ENCODE measurements around the gene FAM149A.

FAM149A gene

DNA sequence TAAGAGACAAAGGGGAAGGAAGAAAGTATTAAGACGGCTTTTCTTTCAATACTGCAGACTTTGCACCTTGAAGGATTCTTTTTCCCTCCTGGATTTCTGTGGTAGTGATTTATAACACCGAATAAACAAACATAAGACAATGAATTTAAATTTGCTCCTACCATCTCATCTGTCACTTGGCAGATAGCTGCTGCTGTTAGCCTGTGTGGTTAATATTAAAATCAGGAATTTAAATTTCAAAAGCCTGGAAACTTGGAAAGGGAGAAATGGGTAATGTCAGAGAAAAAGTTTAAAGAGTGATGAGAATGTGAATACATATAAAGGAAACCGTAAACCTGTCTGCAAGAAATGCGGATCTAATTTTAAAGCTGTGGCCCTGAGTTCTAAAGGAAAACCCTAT, 3.4 kb downstream of the FAM149A start:
- Histone ChIP-seq H3F3A (ENCODE audit: insufficient read depth, low read length) (peaks cover 15% of the 10 kb centered on the region), H3K79me2 (ENCODE audit: low read length) (peaks cover 49% of the 10 kb centered on the region), H3K27me3 (replicated peaks; ENCODE audit: insufficient read depth, low read length) (no peaks in the 10 kb centered on the region), H3K4me2 (ENCODE audit: low read depth, low read length) (no peak overlapping the region), H3K9me3 (replicated peaks; ENCODE audit: insufficient read depth, low read length) (no peaks in the 10 kb centered on the region), H3K27ac (ENCODE audit: low read length) (no peak overlapping the region), H2AFZ (ENCODE audit: low read length) (no peak overlapping the region), H3K9ac (ENCODE audit: low read length) (no peak overlapping the region), H4K20me1 (ENCODE audit: insufficient read depth, low read length) (no peaks in the 10 kb centered on the region), H3K4me1 (ENCODE audit: low read length) (peaks cover 15% of the 10 kb centered on the region), H3K36me3 (replicated peaks; ENCODE audit: insufficient read depth, low read length) (no peaks in the 10 kb centered on the region), H3K9me2 (replicated peaks; ENCODE audit: insufficient read depth, low read length) (no peaks in the 10 kb centered on the region), H3K4me3 (ENCODE audit: low read length) (no peak overlapping the region)
- DNase-seq, result no peak
- TF ChIP-seq EZH2phosphoT487 (IDR thresholded peaks at IDR 0.05; ENCODE audit: low read length) (no peak), EZH2 (optimal IDR thresholded peaks at IDR 0.05; ENCODE audit: low read depth, low read length) (no peak), CTCF (IDR thresholded peaks at IDR 0.05; ENCODE audit: low read length) (no peak)

DNA sequence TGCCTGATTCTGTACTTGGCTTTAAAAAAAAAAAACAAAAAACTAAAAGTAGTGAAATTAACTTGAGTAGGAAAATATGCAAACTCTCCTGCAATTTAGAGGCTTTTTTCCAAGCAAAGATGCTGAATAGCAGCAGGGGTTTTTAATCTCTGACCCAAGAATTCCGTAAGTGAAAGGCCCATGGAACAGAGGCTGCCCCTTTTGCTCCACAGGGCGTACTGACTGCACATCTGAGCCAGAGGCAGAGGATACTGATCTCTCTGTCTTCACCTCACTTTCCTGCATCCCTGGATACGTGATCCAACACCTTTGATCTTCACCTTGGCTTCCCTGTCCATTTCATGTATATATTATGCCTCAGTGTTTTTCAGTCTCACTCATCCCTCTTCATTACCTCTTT, 3.9 kb downstream of the FAM149A start:
- Histone ChIP-seq H3K4me2 (ENCODE audit: low read depth, low read length) (no peak overlapping the region), H3F3A (ENCODE audit: insufficient read depth, low read length) (peaks cover 15% of the 10 kb centered on the region), H3K4me1 (ENCODE audit: low read length) (peaks cover 15% of the 10 kb centered on the region), H3K27me3 (replicated peaks; ENCODE audit: insufficient read depth, low read length) (no peaks in the 10 kb centered on the region), H3K27ac (ENCODE audit: low read length) (no peak overlapping the region), H4K20me1 (ENCODE audit: insufficient read depth, low read length) (no peaks in the 10 kb centered on the region), H3K9me2 (replicated peaks; ENCODE audit: insufficient read depth, low read length) (no peaks in the 10 kb centered on the region), H2AFZ (ENCODE audit: low read length) (no peak overlapping the region), H3K36me3 (replicated peaks; ENCODE audit: insufficient read depth, low read length) (no peaks in the 10 kb centered on the region), H3K9me3 (replicated peaks; ENCODE audit: insufficient read depth, low read length) (no peaks in the 10 kb centered on the region), H3K9ac (ENCODE audit: low read length) (no peak overlapping the region), H3K4me3 (ENCODE audit: low read length) (no peak overlapping the region), H3K79me2 (ENCODE audit: low read length) (peaks cover 49% of the 10 kb centered on the region)
- DNase-seq, result no peak
- TF ChIP-seq EZH2 (optimal IDR thresholded peaks at IDR 0.05; ENCODE audit: low read depth, low read length), result no peak
- no peak for TF ChIP-seq EZH2phosphoT487 (IDR thresholded peaks at IDR 0.05; ENCODE audit: low read length)
- TF ChIP-seq CTCF (IDR thresholded peaks at IDR 0.05; ENCODE audit: low read length), result no peak

- Histone ChIP-seq H3K4me1 (ENCODE audit: low read length) (peaks cover 11% of the 10 kb centered on the region), H3K36me3 (replicated peaks; ENCODE audit: insufficient read depth, low read length) (no peaks in the 10 kb centered on the region), H3K27ac (ENCODE audit: low read length) (no peak overlapping the region), H3F3A (ENCODE audit: insufficient read depth, low read length) (peaks cover 11% of the 10 kb centered on the region), H3K4me2 (ENCODE audit: low read depth, low read length) (no peak overlapping the region), H3K9me2 (replicated peaks; ENCODE audit: insufficient read depth, low read length) (no peaks in the 10 kb centered on the region), H3K9ac (ENCODE audit: low read length) (no peak overlapping the region), H3K79me2 (ENCODE audit: low read length) (peaks cover 45% of the 10 kb centered on the region), H3K9me3 (replicated peaks; ENCODE audit: insufficient read depth, low read length) (no peaks in the 10 kb centered on the region), H3K4me3 (ENCODE audit: low read length) (no peak overlapping the region), H2AFZ (ENCODE audit: low read length) (no peak overlapping the region), H3K27me3 (replicated peaks; ENCODE audit: insufficient read depth, low read length) (no peaks in the 10 kb centered on the region), H4K20me1 (ENCODE audit: insufficient read depth, low read length) (no peaks in the 10 kb centered on the region)
- no peak for TF ChIP-seq EZH2 (optimal IDR thresholded peaks at IDR 0.05; ENCODE audit: low read depth, low read length)
- TF ChIP-seq CTCF (IDR thresholded peaks at IDR 0.05; ENCODE audit: low read length), result no peak
- TF ChIP-seq EZH2phosphoT487 (IDR thresholded peaks at IDR 0.05; ENCODE audit: low read length), result no peak
- no peak for DNase-seq
These were observed 4.7 kb downstream of the FAM149A start for GRCh38 chr4:186109245-186109644.
